Keratinocyte (primary cell): Measurements from ENCODE around the gene MEAF6. TPM values are rescaled to one million over a fixed set of nuclear protein-coding genes. Genes with fewer than 3 reads are reported as not detected.

Experiments
- DNase-seq: peaks from one replicate; pipeline ENCODE4 v3.0.0-alpha.2; 2011; ENCODE audit warnings: low read depth, missing footprints, low spot score
- FAIRE-seq: peaks from 2 replicates; lab custom pipeline; 2011; peaks lifted over from hg19 to GRCh38; lab: Jason Lieb, UNC
- H2AFZ ChIP-seq: 2 replicates; pipeline ENCODE4 v1.6.0; 2012; ENCODE audit warnings: low read length, control low read depth, inconsistent platforms; ENCODE audit not compliant: control insufficient read depth
- H3K27ac ChIP-seq: 2 replicates; pipeline ENCODE4 v1.5.1; 2011; ENCODE audit warnings: low read length; ENCODE audit not compliant: control insufficient read depth, insufficient read depth
- H3K27me3 ChIP-seq: 3 replicates; pipeline ENCODE4 v1.6.0; 2011; ENCODE audit warnings: low read length; ENCODE audit not compliant: control insufficient read depth, insufficient read depth; ENCODE audit errors: extremely low read depth
- H3K36me3 ChIP-seq, 2 experiments: 2 replicates in 1 of 2; 3 replicates in 1 of 2; pipeline ENCODE4 v1.5.1; 2011; ENCODE audit warnings: low read length in 2 of 2, mild to moderate bottlenecking in 1 of 2; ENCODE audit not compliant: control insufficient read depth in 2 of 2, insufficient read depth in 2 of 2; ENCODE audit errors: extremely low read depth in 1 of 2
- H3K4me1 ChIP-seq: 3 replicates; pipeline ENCODE4 v1.5.1; 2011; ENCODE audit warnings: low read length; ENCODE audit not compliant: control insufficient read depth, insufficient read depth; ENCODE audit errors: extremely low read depth
- H3K4me2 ChIP-seq: 3 replicates; pipeline ENCODE4 v1.6.0; 2011; ENCODE audit warnings: low read depth, low read length; ENCODE audit not compliant: control insufficient read depth, insufficient read depth; ENCODE audit errors: extremely low read depth
- H3K4me3 ChIP-seq, 3 experiments: fragments of 200-600 bp in 1 of 3; sonication (generic) in 1 of 3; 2 replicates in 2 of 3; 3 replicates in 1 of 3; pipeline ENCODE4 v1.5.1; 2011 to 2016; ENCODE audit warnings: low read length in 3 of 3, mild to moderate bottlenecking in 3 of 3, control low read depth in 2 of 3, inconsistent platforms in 1 of 3, low read depth in 1 of 3, mixed read lengths in 1 of 3, mixed run types in 1 of 3, moderate library complexity in 1 of 3; ENCODE audit not compliant: control insufficient read depth in 2 of 3, insufficient read depth in 2 of 3; ENCODE audit errors: extremely low read depth in 1 of 3
- H3K79me2 ChIP-seq: 2 replicates; pipeline ENCODE4 v1.6.0; 2012; ENCODE audit warnings: low read length; ENCODE audit not compliant: control insufficient read depth, insufficient read depth
- H3K9ac ChIP-seq: 3 replicates; pipeline ENCODE4 v1.6.0; 2011; ENCODE audit warnings: low read length; ENCODE audit not compliant: control insufficient read depth, insufficient read depth; ENCODE audit errors: extremely low read depth
- H3K9me1 ChIP-seq: 3 replicates; pipeline ENCODE4 v1.6.0; 2011; ENCODE audit warnings: low read length; ENCODE audit not compliant: control insufficient read depth, insufficient read depth; ENCODE audit errors: extremely low read depth
- H3K9me3 ChIP-seq: 2 replicates; pipeline ENCODE4 v1.5.1; 2012; ENCODE audit warnings: low read depth, low read length; ENCODE audit not compliant: control insufficient read depth
- H4K20me1 ChIP-seq: 3 replicates; pipeline ENCODE4 v1.6.0; 2011; ENCODE audit warnings: low read length; ENCODE audit not compliant: control insufficient read depth, insufficient read depth; ENCODE audit errors: extremely low read depth
- CTCF ChIP-seq, 3 experiments: IDR thresholded peaks in 1 of 3; conservative IDR thresholded peaks in 1 of 3; optimal IDR thresholded peaks in 1 of 3; 2 replicates in 2 of 3; 3 replicates in 1 of 3; pipeline versions ENCODE3 to v1.5.1; 2011; ENCODE audit warnings: low read length in 3 of 3, mild to moderate bottlenecking in 3 of 3, moderate library complexity in 2 of 3, control low read depth in 1 of 3, inconsistent platforms in 1 of 3; ENCODE audit not compliant: insufficient read depth in 2 of 3; ENCODE audit errors: extremely low read depth in 1 of 3
- EZH2 ChIP-seq: IDR thresholded peaks from one replicate; pipeline ENCODE4 v1.6.1; 2012; ENCODE audit warnings: inconsistent platforms, mild to moderate bottlenecking, low read length, moderate library complexity
- dilution Hi-C: fragments of 300-500 bp; cut with MboI; formaldehyde crosslinking; loops from one replicate; pipeline ENCODE4 v1.7.0; 2020; ENCODE audit warnings: low sequenced_read_pairs; ENCODE audit not compliant: extremely low pct_ligation_motif_present
- polyA plus RNA-seq, 5 experiments: library from polyadenylated mRNA; depleted of rRNA in 3 of 5; stranded (reverse) in 3 of 5; stranded (forward) in 1 of 5; unstranded in 1 of 5; fragments of >200 nt; gene quantifications; 1 replicate in 1 of 5; 2 replicates in 3 of 5; 3 replicates in 1 of 5; pipeline versions ENCODE4 v1.2.1 to v1.2.3, GENCODE V29; 2011 to 2012; ENCODE audit warnings: missing spikeins in 2 of 5, low read depth in 1 of 5, low replicate concordance in 1 of 5

MEAF6 gene
- polyA plus RNA-seq, 1 donor (not counting 4 experiments of a cell fraction or from before 2014, with no cell fraction given): 51.9 TPM

GRCh38 chr1:37448691-37449417 lies 65.7 kb downstream of the MEAF6 start:
- H3K4me2 ChIP-seq: peak overlapping the region; percentile 62
- peak; percentile 99 for FAIRE-seq

GRCh38 chr1:37448185-37448584 lies 66.4 kb downstream of the MEAF6 start:
- DNase-seq (peak; percentile 42), FAIRE-seq (no peak)
- Histone ChIP-seq H3K27me3 (no peaks in the 10 kb centered on the region), H3K4me2 (peak overlapping the region; percentile 62), H3K9ac (peak overlapping the region; percentile 42), H3K79me2 (no peaks in the 10 kb centered on the region), H3K9me3 (no peaks in the 10 kb centered on the region), H3K9me1 (no peaks in the 10 kb centered on the region), H3K36me3 (no peaks in the 10 kb centered on the region), H4K20me1 (no peaks in the 10 kb centered on the region), H2AFZ (peak overlapping the region; percentile 62), H3K27ac (peak overlapping the region; percentile 87), H3K4me1 (peaks cover 36% of the 10 kb centered on the region), H3K4me3 (peak overlapping the region in 1 of 3 experiments; percentile 7)
- TF ChIP-seq CTCF (optimal IDR thresholded peaks at IDR 0.05 in 1 of 3, IDR thresholded peaks at IDR 0.05 in 1 of 3, conservative IDR thresholded peaks at IDR 0.05 in 1 of 3; ENCODE audit: extremely low read depth in 1 of 3, insufficient read depth in 2 of 3, low read length in 3 of 3) (peak in 2 of 3 experiments; percentile 19 to 69), EZH2 (no peak)
- dilution Hi-C loops: no loop called here

More at GRCh38 chr1:37448691-37449417, 65.7 kb downstream of the MEAF6 start:
- Histone ChIP-seq H3K9me3 (no peaks in the 10 kb centered on the region), H3K9me1 (no peaks in the 10 kb centered on the region), H4K20me1 (no peaks in the 10 kb centered on the region), H3K36me3 (no peaks in the 10 kb centered on the region), H3K27ac (peak overlapping the region; percentile 87), H3K79me2 (no peaks in the 10 kb centered on the region), H3K4me3 (peak overlapping the region in 2 of 3 experiments; percentile 7 to 9), H2AFZ (peak overlapping the region; percentile 62), H3K4me1 (peaks cover 36% of the 10 kb centered on the region), H3K9ac (peak overlapping the region; percentile 67), H3K27me3 (no peaks in the 10 kb centered on the region)
- peak; percentile 98 for DNase-seq
- dilution Hi-C loops: no loop called here
- TF ChIP-seq EZH2 (no peak), CTCF (optimal IDR thresholded peaks at IDR 0.05 in 1 of 3, IDR thresholded peaks at IDR 0.05 in 1 of 3, conservative IDR thresholded peaks at IDR 0.05 in 1 of 3; ENCODE audit: extremely low read depth in 1 of 3, insufficient read depth in 2 of 3, low read length in 3 of 3) (peak in 1 of 3 experiments; percentile 50)
